DMS153 (cell line): ENCODE data around the gene FRMPD2.
"Not testable (repeated sequence)": the region's sequence is repeated elsewhere in the genome, so short reads cannot be mapped to it uniquely, and the experiment has no call there.

Experiments
- DNase-seq: peaks from one replicate; lab custom pipeline; 2025; lab: John Stamatoyannopoulos, UW

FRMPD2 gene

DNA sequence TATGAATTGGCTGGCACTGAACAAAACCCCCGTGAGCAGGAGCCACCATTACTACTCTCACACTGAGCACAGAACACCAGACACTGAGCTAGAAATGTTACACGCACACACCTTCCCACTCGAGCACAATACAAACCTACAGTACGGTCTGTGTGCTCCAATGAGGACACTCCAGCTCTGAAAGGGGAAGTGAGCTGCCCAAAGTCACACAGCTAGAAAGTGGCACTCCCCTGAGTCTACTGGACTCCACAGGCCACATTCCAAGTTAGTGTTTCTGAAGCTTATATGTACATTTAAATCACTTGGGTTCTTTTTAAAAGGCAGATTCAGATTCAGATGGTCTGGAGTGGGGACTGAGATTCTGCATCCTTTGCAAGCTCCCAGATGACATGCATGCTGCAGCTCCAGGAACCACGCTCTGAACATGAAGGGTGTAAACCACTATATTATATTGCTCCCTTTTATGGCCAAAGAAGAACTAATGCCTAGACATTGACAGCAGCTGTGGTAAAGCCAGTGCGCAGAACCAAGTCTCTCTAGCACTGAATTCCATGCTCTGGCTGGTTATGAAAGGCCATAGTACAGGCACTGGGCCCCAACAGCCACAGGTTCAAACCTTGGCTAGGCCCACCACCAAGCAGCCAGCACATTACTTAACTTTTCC is 77.1 kb downstream of the FRMPD2 start:
- no peak for DNase-seq

DNA sequence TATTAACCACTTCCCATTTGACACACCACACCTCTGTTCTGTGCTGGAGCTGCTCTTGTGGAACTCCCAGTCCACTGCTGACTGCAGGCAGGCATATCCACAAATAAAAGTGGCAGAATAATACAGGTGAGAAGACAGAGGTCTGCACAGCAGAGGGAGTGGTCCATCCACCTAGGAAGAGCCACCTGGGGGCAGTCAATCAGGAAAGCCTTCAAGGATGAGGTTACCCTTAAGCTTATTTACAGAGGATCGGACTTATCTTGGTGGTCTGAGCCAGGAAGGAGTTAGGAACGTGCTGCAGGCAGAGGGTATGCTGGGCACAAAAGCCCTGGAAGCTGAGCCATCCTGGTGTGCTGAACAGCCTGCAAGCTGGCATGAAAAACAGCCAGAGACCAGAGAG is 78.7 kb downstream of the FRMPD2 start:
- DNase-seq = no peak

DNA sequence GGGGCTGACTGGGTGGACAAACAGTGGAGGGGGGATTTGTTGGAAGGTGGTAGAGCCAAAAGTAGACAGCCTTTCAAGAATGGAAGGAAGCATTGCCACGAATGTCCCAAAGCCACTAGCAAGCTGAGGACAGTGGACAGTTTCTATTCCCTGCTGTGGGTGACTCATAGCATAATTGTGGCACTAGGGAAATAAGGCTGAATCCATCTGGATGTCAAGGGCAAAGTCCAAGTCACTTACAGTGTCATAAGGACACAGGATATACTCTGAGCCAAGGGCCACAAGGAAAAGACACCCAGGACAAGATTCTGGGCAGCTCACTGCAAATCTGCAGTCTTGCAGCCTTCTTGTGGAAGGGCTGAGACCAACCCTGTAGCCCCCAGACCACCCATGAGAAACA is 79.7 kb downstream of the FRMPD2 start:
- no peak for DNase-seq

DNA sequence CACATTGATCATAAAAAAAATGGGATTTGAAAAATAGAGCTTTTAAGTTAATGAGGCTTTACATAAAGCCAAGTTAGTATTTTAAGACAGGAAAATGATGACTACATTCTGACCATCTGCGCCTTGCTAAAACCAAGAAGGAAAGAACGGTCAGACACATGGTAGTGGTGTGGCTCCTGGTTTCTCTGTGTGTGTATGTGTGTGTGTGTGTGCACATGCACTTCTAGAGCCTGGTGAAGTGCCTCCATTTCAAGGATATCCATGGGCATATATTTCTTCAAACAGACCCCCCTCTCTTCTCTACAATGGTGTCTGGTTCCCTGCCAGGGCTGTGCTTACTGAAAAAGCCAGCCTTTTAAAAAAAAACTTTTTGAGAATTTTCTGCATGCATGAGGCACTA is 80.9 kb downstream of the FRMPD2 start:
- DNase-seq = no peak

DNA sequence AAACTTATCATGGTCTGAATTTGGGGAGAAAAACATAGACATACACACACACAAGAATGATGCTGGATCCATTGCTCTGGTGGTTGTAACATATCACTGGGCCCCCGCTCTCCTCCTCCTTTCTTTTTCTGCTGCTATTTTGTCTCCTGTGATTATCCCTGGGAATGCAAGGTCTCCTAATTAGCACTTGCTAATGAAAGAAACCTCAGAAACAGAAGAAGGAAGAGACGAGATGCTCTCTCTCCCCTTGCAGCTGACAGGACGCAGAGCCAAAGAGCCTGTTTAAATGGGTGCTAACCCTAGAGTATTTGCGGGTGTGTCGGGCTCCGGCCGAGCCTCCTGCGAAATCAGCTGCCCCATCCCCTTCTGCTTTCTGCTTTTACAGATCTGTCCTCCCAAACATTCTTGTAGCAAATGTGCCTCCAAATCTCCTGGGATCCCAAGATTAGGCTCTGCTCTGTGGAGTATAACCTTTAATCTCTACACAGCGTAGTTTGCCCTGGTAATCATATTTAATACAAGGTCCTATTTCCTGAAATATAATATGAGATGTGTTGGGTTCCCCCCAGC is 81.5 kb downstream of the FRMPD2 start:
- DNase-seq = no peak

DNA sequence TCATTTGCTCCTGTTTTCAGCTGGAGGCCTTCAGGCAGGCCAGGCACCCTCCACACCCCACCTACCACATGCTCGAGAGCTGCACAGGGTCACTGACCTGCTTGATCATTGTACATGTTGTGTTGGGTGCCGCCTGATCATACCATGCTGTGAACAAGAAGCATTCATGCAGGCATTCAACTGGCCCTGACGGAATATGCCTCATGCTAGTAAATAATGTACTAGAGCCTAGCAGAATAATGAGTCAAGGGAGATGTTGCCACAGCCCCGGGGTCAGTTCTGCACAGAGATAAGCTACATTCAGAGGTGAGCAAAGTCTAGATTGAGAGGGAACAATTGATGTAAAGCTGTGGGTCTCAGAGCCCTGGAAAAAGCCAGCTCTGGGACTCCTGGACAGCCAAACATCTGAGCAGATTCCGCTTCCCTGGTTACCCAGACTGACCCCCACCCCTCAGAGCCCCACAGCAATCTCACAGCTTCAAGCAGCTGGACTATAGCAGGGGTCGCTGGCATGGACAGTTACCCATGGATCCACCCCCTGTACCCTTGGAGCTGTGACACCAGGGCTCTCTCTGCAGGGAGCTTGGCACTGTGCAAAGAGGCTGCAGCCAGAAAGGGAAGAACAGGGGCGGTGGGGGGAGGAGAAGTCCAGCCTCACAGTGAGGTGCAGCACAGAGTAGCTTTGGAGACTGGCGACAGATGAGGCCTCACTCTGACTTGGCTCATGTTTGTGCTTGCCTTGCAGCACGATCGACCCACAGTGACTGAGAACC is 86.6 kb downstream of the FRMPD2 start:
- no peak for DNase-seq

DNA sequence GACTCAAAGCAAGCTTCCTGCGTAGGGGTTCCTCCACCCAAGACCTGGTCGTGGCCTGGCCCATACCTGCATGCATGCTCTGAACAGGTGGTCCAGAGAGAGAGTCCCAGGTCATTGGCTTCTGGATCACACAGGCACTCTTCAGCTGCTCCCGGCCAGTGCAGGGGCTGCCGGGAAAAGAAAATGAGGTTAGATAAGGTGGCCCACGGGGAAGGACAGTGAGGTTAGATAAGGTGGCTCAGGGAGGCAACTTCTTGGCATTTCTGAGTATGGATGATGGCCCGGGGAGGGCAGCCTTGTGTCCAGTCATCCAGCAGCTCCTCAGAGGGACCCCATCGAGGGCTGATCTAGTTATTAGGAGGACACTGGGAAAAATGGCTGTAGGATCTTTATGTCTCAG is 87.4 kb downstream of the FRMPD2 start:
- DNase-seq = no peak

DNA sequence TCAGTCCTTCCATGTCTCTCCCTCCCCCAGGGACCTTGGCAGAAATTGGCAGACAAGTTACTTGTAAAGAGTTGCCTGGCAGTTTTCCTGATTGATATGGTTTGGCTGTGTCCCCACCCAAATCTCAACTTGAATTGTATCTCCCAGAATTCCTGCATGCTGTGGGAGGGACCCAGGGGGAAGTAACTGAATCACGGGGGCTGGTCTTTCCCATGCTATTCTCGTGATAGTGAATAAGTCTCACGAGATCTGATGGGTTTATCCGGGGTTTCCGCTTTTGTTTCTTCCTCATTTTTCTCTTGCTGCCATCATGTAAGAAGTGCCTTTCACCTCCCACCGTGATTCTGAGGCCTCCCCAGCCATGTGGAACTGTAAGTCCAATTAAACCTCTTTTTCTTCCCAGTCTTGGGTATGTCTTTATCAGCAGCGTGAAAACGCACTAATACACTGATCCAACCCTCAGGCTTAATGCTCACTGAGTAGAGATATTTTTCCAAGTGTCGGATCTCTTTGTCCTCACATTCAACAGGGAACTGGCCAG is 88.2 kb downstream of the FRMPD2 start:
- DNase-seq = not testable (repeated sequence)

DNA sequence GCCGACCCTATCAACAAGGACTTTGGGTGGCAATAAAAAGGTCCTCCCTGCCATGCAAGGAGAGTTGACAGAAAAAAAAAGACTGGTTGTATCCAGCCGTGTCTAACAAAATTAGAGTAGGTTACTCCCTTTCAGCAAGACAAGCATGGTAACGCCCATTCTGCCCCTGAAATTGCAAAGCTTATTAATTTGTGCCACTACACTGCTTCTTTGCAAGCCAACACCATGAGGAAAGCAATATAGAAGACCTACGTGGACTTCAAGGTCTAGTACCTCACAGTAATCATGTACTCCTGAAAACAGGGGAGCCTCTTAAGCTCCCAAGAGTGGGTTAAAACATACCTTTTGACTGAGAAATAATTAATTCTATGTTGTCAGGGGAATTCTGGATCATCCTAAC is 90.3 kb downstream of the FRMPD2 start:
- DNase-seq = no peak

DNA sequence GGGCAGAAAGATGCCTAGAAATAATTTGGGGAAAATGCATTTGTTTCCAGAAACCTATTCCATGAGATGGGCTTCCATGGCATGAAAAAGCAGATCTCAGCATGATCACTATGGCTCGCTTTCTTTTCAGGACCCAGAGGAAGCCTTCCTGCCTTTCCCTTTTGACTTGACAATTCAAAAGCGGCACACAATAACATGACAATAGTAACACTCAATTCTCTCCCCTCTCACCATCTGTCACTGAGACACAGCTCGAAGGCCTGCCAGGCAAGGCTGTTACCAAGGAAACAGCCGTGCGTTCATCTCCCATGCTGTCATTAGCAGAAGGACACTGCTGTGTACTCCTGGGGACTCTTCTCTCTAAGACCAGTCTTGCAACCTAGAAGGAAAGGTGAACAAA is 101.8 kb downstream of the FRMPD2 start:
- peak; percentile 17 for DNase-seq

DNA sequence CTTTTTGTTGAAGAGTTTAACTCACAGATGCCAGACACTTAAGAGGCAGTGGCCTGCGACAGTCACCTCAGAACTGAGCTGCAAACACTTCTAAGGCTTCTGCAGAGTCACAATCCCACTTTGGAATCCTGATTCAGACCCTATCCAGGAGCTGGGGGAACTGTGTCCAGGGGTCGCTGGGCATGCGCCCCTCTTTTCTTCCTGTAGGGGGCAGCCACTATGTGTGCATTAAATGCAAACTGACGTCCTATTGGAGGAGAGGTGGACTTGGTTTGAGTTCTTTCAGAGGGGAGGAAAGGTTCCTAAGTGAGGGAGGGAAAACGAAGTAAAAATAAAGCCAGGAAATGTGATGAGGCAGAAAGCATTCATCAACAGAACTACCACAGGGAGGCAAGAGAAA is 113.8 kb downstream of the FRMPD2 start:
- DNase-seq = not testable (repeated sequence)

DNA sequence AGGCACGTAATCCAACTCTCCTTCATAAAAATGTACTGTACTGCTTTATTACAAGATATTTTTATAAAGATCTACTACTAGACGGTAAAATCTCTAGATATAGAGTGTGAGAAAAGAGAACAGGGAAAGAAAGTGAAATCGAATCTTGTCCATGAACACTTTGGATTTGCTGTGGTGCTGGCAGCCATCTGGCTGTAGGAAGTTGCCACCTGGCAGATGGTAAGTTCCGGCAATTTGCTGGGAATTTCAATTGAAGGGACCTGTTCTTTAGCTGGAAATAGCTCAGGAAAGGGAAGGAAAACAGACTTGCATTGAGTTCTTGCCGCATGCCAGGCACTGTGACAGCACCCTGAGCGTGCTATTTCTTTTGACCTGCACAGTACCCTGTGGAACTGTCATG is 114.3 kb downstream of the FRMPD2 start:
- DNase-seq = not testable (repeated sequence)

DNA sequence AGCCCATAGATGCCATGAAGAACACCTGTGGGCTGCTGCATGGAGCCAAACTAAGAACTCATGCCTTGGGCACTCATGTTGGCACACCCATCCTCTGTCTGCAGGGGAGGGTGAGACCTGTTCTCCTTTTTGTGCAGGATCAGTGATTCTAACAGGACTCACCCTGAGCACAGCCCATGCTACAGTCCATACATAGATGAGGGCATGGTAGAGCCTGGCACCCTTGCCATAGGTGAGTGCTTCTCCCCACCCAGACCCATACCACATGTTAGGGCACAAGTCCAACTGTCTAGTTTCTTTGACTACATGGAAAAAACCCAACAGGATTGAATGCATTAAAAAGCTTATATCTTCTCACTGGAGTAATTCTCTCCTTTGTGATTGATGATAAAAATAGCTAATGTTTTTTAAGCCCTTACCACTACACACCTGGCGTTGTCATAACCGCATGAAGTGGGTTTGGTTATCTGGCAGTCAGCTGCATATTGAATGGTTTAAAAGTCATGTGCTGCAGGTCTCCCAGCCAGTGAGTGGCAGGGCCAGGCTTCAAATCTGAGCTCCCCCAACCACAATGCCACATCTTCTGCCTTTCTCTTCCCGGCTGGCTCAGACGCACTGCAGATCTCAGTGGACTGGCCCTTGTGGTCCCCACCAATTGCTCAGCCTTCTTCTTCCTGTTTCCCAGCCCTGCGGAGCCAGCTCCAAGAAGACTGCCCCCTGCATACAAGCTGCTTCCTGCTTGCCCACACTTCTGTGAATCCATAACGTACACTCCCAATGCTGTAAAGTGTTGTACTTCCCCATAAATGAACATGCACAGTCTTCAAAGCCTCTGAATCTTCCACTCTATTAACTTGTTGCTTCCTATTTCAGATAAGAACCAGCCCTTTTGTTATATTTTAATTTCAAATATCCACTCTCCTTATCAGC is 120.0 kb downstream of the FRMPD2 start:
- not testable (repeated sequence) for DNase-seq

DNA sequence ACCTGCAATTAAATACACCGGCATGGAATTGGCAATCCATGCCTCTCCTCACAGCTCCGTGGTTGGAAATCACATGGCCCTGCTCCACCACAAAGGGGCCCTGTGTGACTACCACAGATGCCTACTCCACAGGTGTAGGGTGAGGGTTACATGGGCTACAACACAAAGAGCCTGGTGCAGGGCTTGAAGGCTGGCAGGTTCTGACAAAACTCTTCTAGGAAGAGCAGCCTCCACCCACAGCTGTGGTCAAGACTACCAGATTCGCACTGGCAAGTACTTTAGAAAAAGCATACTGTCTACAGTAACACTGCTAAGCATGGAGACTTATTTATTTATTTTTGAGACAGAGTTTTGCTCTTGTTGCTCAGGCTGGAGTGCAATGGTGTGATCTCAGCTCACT is 126.9 kb downstream of the FRMPD2 start:
- not testable (repeated sequence) for DNase-seq

DNA sequence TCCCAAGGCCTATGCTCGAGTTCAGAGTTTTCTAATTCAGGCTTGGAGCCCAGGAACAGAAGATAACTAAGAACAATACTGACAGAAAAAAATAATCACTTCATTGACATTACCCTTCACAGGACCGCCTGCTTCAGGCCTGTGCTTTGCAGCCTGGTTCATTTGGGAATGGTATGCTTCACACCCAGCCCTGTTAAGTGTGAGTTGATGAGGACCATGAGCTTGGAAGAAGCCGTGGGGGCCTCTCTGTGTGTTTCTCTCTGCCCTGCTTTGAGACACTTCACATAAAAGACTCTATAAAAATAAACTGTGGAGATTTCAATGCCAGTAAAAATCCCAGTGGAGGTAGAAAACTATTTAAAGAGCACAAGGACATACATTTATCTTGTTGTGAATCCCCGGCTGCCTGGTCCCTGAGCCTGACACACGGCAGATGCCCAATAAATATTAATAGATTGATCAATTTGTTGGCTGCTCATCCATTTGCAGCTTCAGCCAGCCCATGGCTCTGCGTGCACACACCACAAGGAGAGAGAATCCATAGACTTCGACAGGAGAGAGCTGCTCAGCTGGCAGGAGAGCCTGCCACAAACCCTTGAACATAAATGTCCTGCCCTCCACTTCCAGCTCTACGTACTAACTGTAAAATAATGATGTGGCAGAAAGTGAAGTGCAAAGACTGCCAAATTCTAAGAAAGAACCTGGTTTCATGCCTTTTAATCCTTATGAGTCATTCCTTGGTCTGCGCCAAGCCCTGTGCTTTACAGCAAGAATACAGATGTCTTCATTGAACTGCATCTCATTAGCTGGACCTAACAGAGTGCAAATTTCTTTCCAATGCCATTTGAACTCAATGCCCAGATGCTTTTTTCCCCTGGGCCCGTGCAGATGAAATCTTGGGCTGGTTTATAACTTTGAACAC is 130.5 kb downstream of the FRMPD2 start:
- DNase-seq = not testable (repeated sequence)

DNA sequence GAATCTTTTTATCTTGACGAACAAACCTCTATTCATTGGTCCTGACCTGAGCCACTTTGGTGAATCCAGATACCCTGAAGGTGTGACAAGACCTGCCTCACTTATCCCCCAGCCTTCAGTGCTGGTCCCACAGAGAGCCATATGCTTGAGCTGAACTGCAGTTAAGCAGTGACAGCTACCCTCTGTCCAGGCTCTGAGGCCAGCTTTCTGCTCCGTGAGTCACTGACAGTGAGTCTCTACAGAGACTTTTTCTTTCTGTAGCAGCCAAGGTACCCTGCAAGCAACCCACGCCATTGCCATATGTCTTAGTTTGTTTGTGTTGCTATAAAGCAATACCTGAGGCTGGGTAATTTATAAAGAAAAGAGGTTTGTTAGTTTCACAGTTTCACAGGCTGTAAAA is 133.5 kb downstream of the FRMPD2 start:
- DNase-seq = not testable (repeated sequence)

DNA sequence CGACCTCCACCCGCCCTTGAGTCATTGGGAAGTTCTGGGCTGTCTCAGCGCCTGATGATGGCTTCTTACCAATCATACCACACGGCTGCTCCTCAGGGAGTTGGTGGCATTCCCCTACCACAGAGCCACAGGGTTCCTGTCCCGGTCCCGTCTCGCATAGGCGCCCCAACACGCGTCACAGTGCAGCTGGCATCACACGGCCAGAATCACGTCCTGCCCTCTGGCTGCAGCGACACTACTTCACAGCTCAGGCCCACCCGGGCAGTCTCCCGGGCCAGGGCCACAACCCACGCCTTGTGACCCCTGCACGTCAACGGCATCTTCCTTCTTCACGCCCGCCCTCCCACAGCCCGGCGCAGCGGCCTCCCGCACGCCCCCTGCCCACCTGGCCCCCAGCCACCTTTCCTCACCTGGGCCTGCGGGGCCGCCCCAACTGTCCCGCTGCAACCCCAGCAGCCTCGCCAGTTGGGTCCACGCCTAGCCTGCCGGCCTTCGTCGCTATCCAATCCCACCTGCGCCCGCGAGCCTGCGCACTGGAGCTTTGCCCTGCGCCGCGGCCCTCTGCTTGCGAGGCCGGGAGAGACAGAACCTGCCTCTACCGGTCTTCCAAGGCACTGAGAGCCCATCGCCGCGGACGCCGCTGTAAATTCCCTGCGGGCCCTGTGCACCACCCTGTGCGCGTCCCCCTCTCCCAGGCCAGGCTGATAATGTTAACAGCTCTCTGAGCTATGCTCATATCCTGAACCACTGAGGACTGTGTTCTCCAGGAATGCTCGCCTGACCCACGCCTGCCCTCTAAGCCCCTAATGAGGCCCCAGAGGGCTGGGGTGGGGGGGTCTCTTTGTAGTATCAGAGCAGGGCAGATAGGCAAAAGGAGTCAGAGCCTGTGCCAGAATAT is 134.3 kb downstream of the FRMPD2 start:
- DNase-seq = not testable (repeated sequence)

DNA sequence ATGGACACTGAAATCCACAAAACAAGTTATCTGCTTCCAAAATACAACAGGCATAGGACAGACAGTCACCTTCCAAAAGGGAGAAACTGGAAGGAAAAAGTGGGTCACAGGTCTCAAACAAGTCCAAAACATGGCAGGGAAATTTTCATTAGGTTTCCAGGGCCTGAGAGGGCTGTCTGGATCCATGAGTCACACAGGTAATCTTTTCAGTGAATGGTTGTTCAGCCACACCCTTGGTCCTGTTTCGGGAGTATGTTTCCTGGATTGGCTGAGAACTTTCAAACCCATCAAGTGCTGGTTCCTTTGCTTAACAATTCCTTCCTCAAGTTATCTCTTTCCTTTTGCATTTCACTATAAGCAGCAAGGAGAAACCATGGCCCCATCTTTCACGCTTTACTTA is 145.5 kb downstream of the FRMPD2 start:
- DNase-seq = not testable (repeated sequence)

DNA sequence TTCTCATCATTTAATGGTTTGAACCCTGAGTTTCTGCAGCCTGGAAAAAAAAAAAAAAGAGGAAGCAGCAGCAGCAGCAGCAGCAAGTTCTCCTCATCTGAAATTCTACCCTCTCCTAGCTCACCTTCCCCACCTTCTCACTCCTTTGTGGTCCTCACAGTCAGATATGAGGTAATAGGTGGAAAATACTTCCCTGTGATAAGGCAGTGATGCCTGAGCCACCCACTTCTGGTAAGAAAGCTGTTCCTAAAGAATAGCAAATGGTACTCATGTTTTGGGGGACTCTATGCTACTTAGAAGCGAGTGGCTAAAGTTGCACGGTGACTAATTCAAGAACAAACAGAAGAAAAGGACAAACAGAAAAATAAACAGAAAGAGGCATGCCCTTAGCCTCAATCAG is 148.2 kb downstream of the FRMPD2 start:
- not testable (repeated sequence) for DNase-seq

DNA sequence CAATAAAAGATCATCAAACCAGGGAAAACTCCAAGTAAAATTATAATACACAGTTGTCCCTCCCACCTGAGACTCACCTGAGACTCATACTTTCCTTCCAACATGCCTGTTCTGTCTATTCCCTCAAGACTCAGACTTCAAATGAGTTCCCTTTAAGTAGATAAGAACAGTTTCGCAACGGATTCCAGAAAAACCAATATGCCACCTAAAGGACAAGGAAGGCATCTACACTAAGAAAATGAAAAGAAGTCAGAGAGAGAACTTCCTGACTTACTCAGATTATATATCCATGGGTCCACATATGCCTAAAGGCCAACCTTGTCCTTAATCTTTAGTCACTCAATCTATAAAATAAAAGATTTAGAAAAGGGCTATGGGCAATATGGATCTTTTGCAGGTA is 148.9 kb downstream of the FRMPD2 start:
- DNase-seq = not testable (repeated sequence)
